HFF-Myc (cell line): ENCODE results near the gene FAT1.
"Not testable (repeated sequence)": the region's sequence is repeated elsewhere in the genome, so short reads cannot be mapped to it uniquely, and the experiment has no call there.

Source experiments
- DNase-seq: peaks from one replicate; pipeline ENCODE4 v3.0.0-alpha.2; 2011; ENCODE audit warnings: low read depth; ENCODE audit errors: extremely low read depth
- H3K4me3 ChIP-seq: replicated peaks from 2 replicates; pipeline ENCODE4 v1.5.1; 2011; ENCODE audit warnings: low read depth, mild to moderate bottlenecking, control low read depth, low read length
- TF ChIP-seq, protein P1 (sequence below): IDR thresholded peaks from 2 replicates; pipeline ENCODE4 v1.5.1; 2012; ENCODE audit warnings: mild to moderate bottlenecking, low read depth, low read length, control low read depth; ENCODE audit errors: missing control alignments

Gene FAT1

GRCh38 chr4:186765673-186766546 lies 42.3 kb upstream of the FAT1 start:
- no peak for DNase-seq
- H3K4me3 ChIP-seq, result no peak overlapping the region
- TF ChIP-seq, protein P1, sequence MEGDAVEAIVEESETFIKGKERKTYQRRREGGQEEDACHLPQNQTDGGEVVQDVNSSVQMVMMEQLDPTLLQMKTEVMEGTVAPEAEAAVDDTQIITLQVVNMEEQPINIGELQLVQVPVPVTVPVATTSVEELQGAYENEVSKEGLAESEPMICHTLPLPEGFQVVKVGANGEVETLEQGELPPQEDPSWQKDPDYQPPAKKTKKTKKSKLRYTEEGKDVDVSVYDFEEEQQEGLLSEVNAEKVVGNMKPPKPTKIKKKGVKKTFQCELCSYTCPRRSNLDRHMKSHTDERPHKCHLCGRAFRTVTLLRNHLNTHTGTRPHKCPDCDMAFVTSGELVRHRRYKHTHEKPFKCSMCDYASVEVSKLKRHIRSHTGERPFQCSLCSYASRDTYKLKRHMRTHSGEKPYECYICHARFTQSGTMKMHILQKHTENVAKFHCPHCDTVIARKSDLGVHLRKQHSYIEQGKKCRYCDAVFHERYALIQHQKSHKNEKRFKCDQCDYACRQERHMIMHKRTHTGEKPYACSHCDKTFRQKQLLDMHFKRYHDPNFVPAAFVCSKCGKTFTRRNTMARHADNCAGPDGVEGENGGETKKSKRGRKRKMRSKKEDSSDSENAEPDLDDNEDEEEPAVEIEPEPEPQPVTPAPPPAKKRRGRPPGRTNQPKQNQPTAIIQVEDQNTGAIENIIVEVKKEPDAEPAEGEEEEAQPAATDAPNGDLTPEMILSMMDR, result no peak

- TF ChIP-seq, protein P1, result no peak
- no peak overlapping the region for H3K4me3 ChIP-seq
- peak; percentile 79 for DNase-seq
These were observed 41.5 kb upstream of the FAT1 start for GRCh38 chr4:186765138-186765537.

- TF ChIP-seq, protein P1, result no peak
- no peak overlapping the region for H3K4me3 ChIP-seq
- no peak for DNase-seq
These were observed 40.8 kb upstream of the FAT1 start for GRCh38 chr4:186764457-186764856.

DNA sequence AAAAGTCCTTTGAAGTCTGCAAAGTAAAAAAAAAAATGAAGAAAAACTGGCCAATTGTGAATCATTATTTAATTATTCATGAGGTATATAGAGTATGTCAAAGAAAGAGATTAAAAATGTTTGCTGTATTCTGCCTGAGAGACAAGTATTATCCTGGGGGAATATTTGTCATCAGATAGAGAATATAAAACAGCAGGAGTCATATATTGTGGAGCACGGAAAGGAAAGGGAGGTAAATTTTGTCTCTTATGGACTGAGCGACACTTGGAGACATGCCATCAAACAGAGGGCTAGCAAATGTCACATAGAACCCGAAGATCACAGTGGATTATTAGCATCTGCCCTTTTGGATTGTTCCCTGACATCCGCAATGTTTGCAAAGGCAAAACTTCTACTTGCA lies 39.2 kb upstream of the FAT1 start:
- no peak for DNase-seq
- no peak overlapping the region for H3K4me3 ChIP-seq
- TF ChIP-seq, protein P1, result no peak

- DNase-seq, result no peak
- TF ChIP-seq, protein P1, result no peak
- no peak overlapping the region for H3K4me3 ChIP-seq
These were observed 38.7 kb upstream of the FAT1 start for GRCh38 chr4:186762361-186762760.

DNA sequence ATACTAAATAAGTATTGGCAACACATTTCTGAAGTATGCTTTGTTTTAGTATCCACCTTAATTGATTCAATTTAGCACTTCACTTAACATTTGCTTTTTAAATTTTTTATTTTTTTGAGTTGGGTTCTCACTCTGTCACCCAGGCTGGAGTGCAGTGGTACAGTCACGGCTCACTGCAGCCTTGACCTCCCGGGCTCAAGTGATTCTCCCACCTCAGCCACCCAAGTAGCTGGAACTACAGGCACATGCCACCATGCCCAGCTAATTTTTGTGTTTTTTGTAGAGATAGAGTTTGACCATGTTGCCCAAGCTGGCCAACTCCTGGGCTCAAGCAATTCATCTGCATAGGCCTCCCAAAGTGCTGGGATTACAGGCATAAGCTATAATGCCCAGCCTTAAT lies 38.3 kb upstream of the FAT1 start:
- not testable (repeated sequence) for DNase-seq, H3K4me3 ChIP-seq

GRCh38 chr4:186761393-186761792 lies 37.7 kb upstream of the FAT1 start:
- TF ChIP-seq, protein P1, result no peak
- H3K4me3 ChIP-seq, result no peak overlapping the region
- DNase-seq, result no peak
